BJ (cell line): ENCODE data around the gene TMEM273. TPM values are rescaled to one million over a fixed set of nuclear protein-coding genes. Genes with fewer than 3 reads are reported as not detected.

Experiments used
- CTCF ChIA-PET: fragments of 350-600 bp; formaldehyde crosslinking; extraction: SDS; loops from one replicate; lab custom pipeline; 2021; ENCODE audit warnings: antibody characterized with exemption, inconsistent platforms; lab: Yijun Ruan, JAX
- POLR2A ChIA-PET: fragments of 300-600 bp; sonication (Branson Sonifier 250); formaldehyde crosslinking; extraction: SDS; loops from one replicate; lab custom pipeline; 2021; ENCODE audit warnings: antibody characterized with exemption; lab: Charles Lee
- DNase-seq: peaks from one replicate; pipeline ENCODE4 v3.0.0-alpha.2; 2011; ENCODE audit warnings: low read depth
- H3K27me3 ChIP-seq: 2 replicates; pipeline ENCODE4 v1.6.0; 2011; ENCODE audit warnings: low read length; ENCODE audit not compliant: control insufficient read depth, insufficient read depth
- H3K36me3 ChIP-seq: 2 replicates; pipeline ENCODE4 v1.5.1; 2011; ENCODE audit warnings: low read length; ENCODE audit not compliant: control insufficient read depth, insufficient read depth
- H3K4me3 ChIP-seq: 2 replicates; pipeline ENCODE4 v1.5.1; 2011; ENCODE audit warnings: low read depth, mild to moderate bottlenecking, control low read depth, low read length
- CTCF ChIP-seq: IDR thresholded peaks from 2 replicates; pipeline ENCODE4 v1.5.1; 2011; ENCODE audit warnings: low read depth, mild to moderate bottlenecking, control low read depth, inconsistent platforms, low read length, moderate library complexity; ENCODE audit not compliant: insufficient read depth
- polyA plus RNA-seq: library from polyadenylated mRNA; depleted of rRNA; stranded (reverse); fragments of >200 nt; gene quantifications from 2 replicates; pipeline ENCODE4 v1.2.3, GENCODE V29; 2011

Gene TMEM273
- polyA plus RNA-seq, 1 experiment, result not detected

GRCh38 chr10:49133706-49134248 lies 54.4 kb downstream of the TMEM273 start, which contains the start of gene FAM170B:
Gene FAM170B, minus strand, starts transcription at chr10:49134021. Its CDS starts 103 bp downstream, at chr10:49133918.
- no peak within 1 kb of the TSS for H3K4me3 ChIP-seq
- ChIA-PET POLR2A (no interaction called here), CTCF (no interaction called here)
- no peak for DNase-seq
- peaks cover 15% of the 10 kb centered on the region for H3K27me3 ChIP-seq
- H3K36me3 ChIP-seq, result no peaks in the 10 kb centered on the region
- no peak for TF ChIP-seq CTCF

GRCh38 chr10:49132362-49132737 lies 55.8 kb downstream of the TMEM273 start:
- Histone ChIP-seq H3K27me3 (peaks cover 15% of the 10 kb centered on the region), H3K4me3 (no peak overlapping the region), H3K36me3 (no peaks in the 10 kb centered on the region)
- ChIA-PET POLR2A (no interaction called here), CTCF (no interaction called here)
- TF ChIP-seq CTCF, result no peak
- no peak for DNase-seq

GRCh38 chr10:49131507-49132361 lies 56.5 kb downstream of the TMEM273 start:
- H3K4me3 ChIP-seq, result no peak overlapping the region
- no peak for DNase-seq
- H3K36me3 ChIP-seq, result no peaks in the 10 kb centered on the region
- TF ChIP-seq CTCF, result no peak
- ChIA-PET POLR2A (no interaction called here), CTCF (no interaction called here)
- peaks cover 15% of the 10 kb centered on the region for H3K27me3 ChIP-seq

GRCh38 chr10:49129376-49129775 lies 58.8 kb downstream of the TMEM273 start:
- ChIA-PET CTCF (no interaction called here), POLR2A (no interaction called here)
- no peak for DNase-seq
- no peak for TF ChIP-seq CTCF
- H3K27me3 ChIP-seq, result peaks cover 15% of the 10 kb centered on the region
- no peak overlapping the region for H3K4me3 ChIP-seq
- H3K36me3 ChIP-seq, result no peaks in the 10 kb centered on the region

- Histone ChIP-seq H3K36me3 (no peaks in the 10 kb centered on the region), H3K4me3 (no peak overlapping the region), H3K27me3 (peaks cover 15% of the 10 kb centered on the region)
- ChIA-PET CTCF (no interaction called here), POLR2A (no interaction called here)
- no peak for TF ChIP-seq CTCF
- no peak for DNase-seq
Observed at GRCh38 chr10:49128854-49129253, 59.3 kb downstream of the TMEM273 start.
